Neural crest cell (in vitro differentiated cells): ENCODE data around the gene CNPY1. TPM values are rescaled to one million over a fixed set of nuclear protein-coding genes. Genes with fewer than 3 reads are reported as not detected.

Experiments
- DNase-seq: peaks from one replicate; pipeline ENCODE4 v3.0.0; 2021; ENCODE audit warnings: low read depth, mixed read lengths, low spot score
- H3K27ac Mint-ChIP-seq: one replicate; pipeline ENCODE4 v1.8.0; 2021; ENCODE audit warnings: mild to moderate bottlenecking, mixed read lengths; ENCODE audit not compliant: unreplicated experiment
- H3K27me3 Mint-ChIP-seq: 2 replicates; pipeline ENCODE4 v1.8.0; 2021; ENCODE audit warnings: low read depth, mild to moderate bottlenecking, mixed read lengths
- H3K36me3 Mint-ChIP-seq: 2 replicates; pipeline ENCODE4 v1.8.0; 2021; ENCODE audit warnings: low read depth, mild to moderate bottlenecking, mixed read lengths
- H3K4me1 Mint-ChIP-seq: 2 replicates; pipeline ENCODE4 v1.8.0; 2021; ENCODE audit warnings: mixed read lengths
- H3K4me3 Mint-ChIP-seq: one replicate; pipeline ENCODE4 v1.8.0; 2021; ENCODE audit warnings: mild to moderate bottlenecking, mixed read lengths
- H3K9me3 Mint-ChIP-seq: 2 replicates; pipeline ENCODE4 v1.8.0; 2021; ENCODE audit warnings: mixed read lengths
- CTCF ChIP-seq: fragments of 200-600 bp; sonication (generic); conservative IDR thresholded peaks from 2 replicates; pipeline ENCODE4 v1.5.0; 2021; ENCODE audit warnings: antibody characterized with exemption, mild to moderate bottlenecking
- total RNA-seq: library from RNA; stranded (reverse); gene quantifications from 2 replicates; pipeline ENCODE4 v1.2.1, GENCODE V29; 2021

Gene CNPY1
- total RNA-seq, 1 donor from 2014 or later = 2.4 TPM

DNA sequence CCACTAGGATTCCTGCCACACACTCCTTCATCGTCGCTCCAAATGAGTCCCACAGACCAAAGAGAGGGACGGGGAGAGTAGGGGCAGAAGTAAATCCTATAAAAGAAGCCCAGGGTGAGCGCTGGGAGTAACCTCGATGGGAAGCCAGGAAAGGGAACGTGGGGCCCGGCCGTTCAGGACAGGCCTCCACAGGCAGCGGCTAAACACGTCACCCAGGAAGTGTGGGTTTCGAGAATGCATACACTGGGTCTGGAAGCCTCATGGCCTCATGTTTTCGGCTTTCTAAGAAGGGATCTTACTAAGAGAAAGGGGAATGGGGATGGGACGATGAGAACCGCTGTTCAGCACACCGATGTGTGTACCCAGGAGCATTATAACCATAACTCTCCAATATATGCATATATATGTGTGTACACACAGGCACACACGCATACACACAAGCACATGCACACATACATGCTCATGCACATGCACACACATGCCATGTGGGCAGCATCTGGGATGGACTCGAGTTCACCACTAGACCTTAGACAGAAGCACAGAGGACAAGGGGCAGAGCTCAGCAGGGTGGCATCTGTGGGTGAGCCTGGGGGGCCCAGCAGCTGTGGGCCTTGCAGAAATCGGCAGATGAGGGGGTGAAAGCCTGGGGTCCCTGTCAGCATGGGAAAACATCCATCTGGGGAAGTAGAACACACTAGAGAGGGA, 14.8 kb upstream of the CNPY1 start:
- Mint-ChIP-seq H3K4me1 (peaks cover 5% of the 10 kb centered on the region), H3K36me3 (no peaks in the 10 kb centered on the region), H3K9me3 (no peaks in the 10 kb centered on the region), H3K4me3 (no peak overlapping the region), H3K27ac (no peak overlapping the region), H3K27me3 (no peaks in the 10 kb centered on the region)
- TF ChIP-seq CTCF = no peak
- DNase-seq = no peak

GRCh38 chr7:155560196-155560885, 14.0 kb upstream of the CNPY1 start:
- no peak overlapping the region for H3K4me3 Mint-ChIP-seq
- peaks cover 5% of the 10 kb centered on the region for H3K4me1 Mint-ChIP-seq
- H3K9me3 Mint-ChIP-seq = no peaks in the 10 kb centered on the region
- H3K27me3 Mint-ChIP-seq = no peaks in the 10 kb centered on the region
- no peak for TF ChIP-seq CTCF
- no peak for DNase-seq
- no peaks in the 10 kb centered on the region for H3K36me3 Mint-ChIP-seq
- H3K27ac Mint-ChIP-seq = peak overlapping the region; percentile 28

GRCh38 chr7:155559519-155560108, 13.3 kb upstream of the CNPY1 start:
- no peak for TF ChIP-seq CTCF
- Mint-ChIP-seq H3K9me3 (no peaks in the 10 kb centered on the region), H3K36me3 (no peaks in the 10 kb centered on the region), H3K27ac (no peak overlapping the region), H3K4me1 (peaks cover 5% of the 10 kb centered on the region), H3K4me3 (no peak overlapping the region), H3K27me3 (no peaks in the 10 kb centered on the region)
- no peak for DNase-seq

GRCh38 chr7:155558961-155559360, 12.6 kb upstream of the CNPY1 start:
- no peak for TF ChIP-seq CTCF
- no peak for DNase-seq
- H3K4me1 Mint-ChIP-seq = peaks cover 5% of the 10 kb centered on the region
- H3K27ac Mint-ChIP-seq = no peak overlapping the region
- H3K36me3 Mint-ChIP-seq = no peaks in the 10 kb centered on the region
- H3K9me3 Mint-ChIP-seq = no peaks in the 10 kb centered on the region
- no peaks in the 10 kb centered on the region for H3K27me3 Mint-ChIP-seq
- no peak overlapping the region for H3K4me3 Mint-ChIP-seq

- Mint-ChIP-seq H3K27ac (no peak overlapping the region), H3K4me3 (no peak overlapping the region), H3K36me3 (no peaks in the 10 kb centered on the region), H3K9me3 (no peaks in the 10 kb centered on the region), H3K4me1 (peaks cover 5% of the 10 kb centered on the region), H3K27me3 (no peaks in the 10 kb centered on the region)
- no peak for DNase-seq
- TF ChIP-seq CTCF = no peak
Observed at GRCh38 chr7:155558351-155558750, 12.0 kb upstream of the CNPY1 start.
